Measurements from ENCODE around the gene MED12.

The MED12 gene

DNA sequence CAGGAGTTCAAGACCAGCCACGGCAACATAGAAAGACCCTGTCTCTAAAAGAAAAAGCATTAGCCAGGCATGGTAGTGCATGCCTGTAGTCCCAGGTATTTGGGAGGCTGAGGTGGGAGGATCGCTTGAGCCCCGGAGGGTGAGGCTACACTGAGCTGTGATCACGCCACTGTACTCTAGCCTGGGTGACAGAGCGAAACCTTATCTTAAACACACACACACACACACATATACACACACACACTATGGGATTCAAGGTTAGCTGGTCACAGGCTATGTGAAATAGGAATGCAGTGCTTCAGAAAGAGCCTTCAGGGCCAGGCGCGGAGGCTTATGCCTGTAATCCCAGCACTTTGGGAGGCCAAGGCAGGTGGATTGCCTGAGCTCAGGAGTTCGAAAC lies 49.7 kb downstream of the MED12 start:
- TF ChIP-seq ZNF350 (tag by site-specific recombination; IDR thresholded peaks at IDR 0.05) (no peak), AEBP2 (tag by site-specific recombination; IDR thresholded peaks at IDR 0.05; ENCODE audit: borderline replicate concordance) (no peak), ZNF274 (IDR thresholded peaks at IDR 0.05; ENCODE audit: low read length) (no peak), ZNF274 (tag by site-specific recombination; IDR thresholded peaks at IDR 0.05; ENCODE audit: borderline replicate concordance) (no peak), ZNF488 (tag by site-specific recombination; IDR thresholded peaks at IDR 0.05) (no peak), ZNF394 (tag by site-specific recombination; IDR thresholded peaks at IDR 0.05; ENCODE audit: borderline replicate concordance) (no peak)
- TF ChIP-seq, protein P1, sequence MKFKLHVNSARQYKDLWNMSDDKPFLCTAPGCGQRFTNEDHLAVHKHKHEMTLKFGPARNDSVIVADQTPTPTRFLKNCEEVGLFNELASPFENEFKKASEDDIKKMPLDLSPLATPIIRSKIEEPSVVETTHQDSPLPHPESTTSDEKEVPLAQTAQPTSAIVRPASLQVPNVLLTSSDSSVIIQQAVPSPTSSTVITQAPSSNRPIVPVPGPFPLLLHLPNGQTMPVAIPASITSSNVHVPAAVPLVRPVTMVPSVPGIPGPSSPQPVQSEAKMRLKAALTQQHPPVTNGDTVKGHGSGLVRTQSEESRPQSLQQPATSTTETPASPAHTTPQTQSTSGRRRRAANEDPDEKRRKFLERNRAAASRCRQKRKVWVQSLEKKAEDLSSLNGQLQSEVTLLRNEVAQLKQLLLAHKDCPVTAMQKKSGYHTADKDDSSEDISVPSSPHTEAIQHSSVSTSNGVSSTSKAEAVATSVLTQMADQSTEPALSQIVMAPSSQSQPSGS (tag by site-specific recombination; IDR thresholded peaks at IDR 0.05; ENCODE audit: low read depth) = no peak
- Histone ChIP-seq H3K9me3 (ENCODE audit: control insufficient read depth, insufficient read depth, low read depth, low read length) (no peaks in the 10 kb centered on the region), H3K36me3 (ENCODE audit: control insufficient read depth in 2 of 2, insufficient read depth in 1 of 2, low read length in 2 of 2) (no peaks in the 10 kb centered on the region), H3K4me3 (ENCODE audit: low read depth, low read length) (no peak overlapping the region), H3K27ac (ENCODE audit: extremely low read depth, low read depth, low read length) (no peak overlapping the region), H3K4me1 (ENCODE audit: control insufficient read depth, insufficient read depth, low read length) (no peaks in the 10 kb centered on the region)
- POLR2A ChIA-PET = no interaction called here
- CTCF ChIA-PET = no interaction called here

- ChIA-PET CTCF (no interaction called here), POLR2A (interaction anchor here (0.6 kb wide), 1 partner anchor 102 kb away, joined by 3 read pairs; the partner anchor contains the start of gene SNX12)
- Histone ChIP-seq H3K9me3 (ENCODE audit: control insufficient read depth, insufficient read depth, low read depth, low read length) (no peaks in the 10 kb centered on the region), H3K4me3 (ENCODE audit: low read depth, low read length) (no peak overlapping the region), H3K27ac (ENCODE audit: extremely low read depth, low read depth, low read length) (no peak overlapping the region), H3K36me3 (ENCODE audit: control insufficient read depth in 2 of 2, insufficient read depth in 1 of 2, low read length in 2 of 2) (no peaks in the 10 kb centered on the region), H3K4me1 (ENCODE audit: control insufficient read depth, insufficient read depth, low read length) (no peaks in the 10 kb centered on the region)
- TF ChIP-seq, protein P2, sequence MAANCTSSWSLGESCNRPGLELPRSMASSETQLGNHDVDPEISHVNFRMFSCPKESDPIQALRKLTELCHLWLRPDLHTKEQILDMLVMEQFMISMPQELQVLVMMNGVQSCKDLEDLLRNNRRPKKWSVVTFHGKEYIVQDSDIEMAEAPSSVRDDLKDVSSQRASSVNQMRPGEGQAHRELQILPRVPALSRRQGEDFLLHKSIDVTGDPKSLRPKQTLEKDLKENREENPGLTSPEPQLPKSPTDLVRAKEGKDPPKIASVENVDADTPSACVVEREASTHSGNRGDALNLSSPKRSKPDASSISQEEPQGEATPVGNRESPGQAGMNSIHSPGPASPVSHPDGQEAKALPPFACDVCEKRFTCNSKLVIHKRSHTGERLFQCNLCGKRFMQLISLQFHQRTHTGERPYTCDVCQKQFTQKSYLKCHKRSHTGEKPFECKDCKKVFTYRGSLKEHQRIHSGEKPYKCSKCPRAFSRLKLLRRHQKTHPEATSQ (tag by site-specific recombination; IDR thresholded peaks at IDR 0.05) = no peak
- no peak for TF ChIP-seq ZNF426 (tag by site-specific recombination; IDR thresholded peaks at IDR 0.05)
- no peak for TF ChIP-seq ZNF133 (tag by site-specific recombination; IDR thresholded peaks at IDR 0.05)
- no peak for TF ChIP-seq ZNF488 (tag by site-specific recombination; IDR thresholded peaks at IDR 0.05)
- no peak for TF ChIP-seq ZNF521 (tag by site-specific recombination; IDR thresholded peaks at IDR 0.05)
- TF ChIP-seq ZNF335 (tag by site-specific recombination; conservative IDR thresholded peaks at IDR 0.05) = no peak
- no peak for TF ChIP-seq MZF1 (tag by site-specific recombination; IDR thresholded peaks at IDR 0.05; ENCODE audit: borderline replicate concordance)
- no peak for TF ChIP-seq ZNF48 (tag by site-specific recombination; IDR thresholded peaks at IDR 0.05)
- TF ChIP-seq, protein P3, sequence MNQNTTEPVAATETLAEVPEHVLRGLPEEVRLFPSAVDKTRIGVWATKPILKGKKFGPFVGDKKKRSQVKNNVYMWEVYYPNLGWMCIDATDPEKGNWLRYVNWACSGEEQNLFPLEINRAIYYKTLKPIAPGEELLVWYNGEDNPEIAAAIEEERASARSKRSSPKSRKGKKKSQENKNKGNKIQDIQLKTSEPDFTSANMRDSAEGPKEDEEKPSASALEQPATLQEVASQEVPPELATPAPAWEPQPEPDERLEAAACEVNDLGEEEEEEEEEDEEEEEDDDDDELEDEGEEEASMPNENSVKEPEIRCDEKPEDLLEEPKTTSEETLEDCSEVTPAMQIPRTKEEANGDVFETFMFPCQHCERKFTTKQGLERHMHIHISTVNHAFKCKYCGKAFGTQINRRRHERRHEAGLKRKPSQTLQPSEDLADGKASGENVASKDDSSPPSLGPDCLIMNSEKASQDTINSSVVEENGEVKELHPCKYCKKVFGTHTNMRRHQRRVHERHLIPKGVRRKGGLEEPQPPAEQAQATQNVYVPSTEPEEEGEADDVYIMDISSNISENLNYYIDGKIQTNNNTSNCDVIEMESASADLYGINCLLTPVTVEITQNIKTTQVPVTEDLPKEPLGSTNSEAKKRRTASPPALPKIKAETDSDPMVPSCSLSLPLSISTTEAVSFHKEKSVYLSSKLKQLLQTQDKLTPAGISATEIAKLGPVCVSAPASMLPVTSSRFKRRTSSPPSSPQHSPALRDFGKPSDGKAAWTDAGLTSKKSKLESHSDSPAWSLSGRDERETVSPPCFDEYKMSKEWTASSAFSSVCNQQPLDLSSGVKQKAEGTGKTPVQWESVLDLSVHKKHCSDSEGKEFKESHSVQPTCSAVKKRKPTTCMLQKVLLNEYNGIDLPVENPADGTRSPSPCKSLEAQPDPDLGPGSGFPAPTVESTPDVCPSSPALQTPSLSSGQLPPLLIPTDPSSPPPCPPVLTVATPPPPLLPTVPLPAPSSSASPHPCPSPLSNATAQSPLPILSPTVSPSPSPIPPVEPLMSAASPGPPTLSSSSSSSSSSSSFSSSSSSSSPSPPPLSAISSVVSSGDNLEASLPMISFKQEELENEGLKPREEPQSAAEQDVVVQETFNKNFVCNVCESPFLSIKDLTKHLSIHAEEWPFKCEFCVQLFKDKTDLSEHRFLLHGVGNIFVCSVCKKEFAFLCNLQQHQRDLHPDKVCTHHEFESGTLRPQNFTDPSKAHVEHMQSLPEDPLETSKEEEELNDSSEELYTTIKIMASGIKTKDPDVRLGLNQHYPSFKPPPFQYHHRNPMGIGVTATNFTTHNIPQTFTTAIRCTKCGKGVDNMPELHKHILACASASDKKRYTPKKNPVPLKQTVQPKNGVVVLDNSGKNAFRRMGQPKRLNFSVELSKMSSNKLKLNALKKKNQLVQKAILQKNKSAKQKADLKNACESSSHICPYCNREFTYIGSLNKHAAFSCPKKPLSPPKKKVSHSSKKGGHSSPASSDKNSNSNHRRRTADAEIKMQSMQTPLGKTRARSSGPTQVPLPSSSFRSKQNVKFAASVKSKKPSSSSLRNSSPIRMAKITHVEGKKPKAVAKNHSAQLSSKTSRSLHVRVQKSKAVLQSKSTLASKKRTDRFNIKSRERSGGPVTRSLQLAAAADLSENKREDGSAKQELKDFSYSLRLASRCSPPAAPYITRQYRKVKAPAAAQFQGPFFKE (tag by site-specific recombination; IDR thresholded peaks at IDR 0.05; ENCODE audit: borderline replicate concordance) = no peak
- no peak for TF ChIP-seq ZNF132 (tag by site-specific recombination; IDR thresholded peaks at IDR 0.05; ENCODE audit: borderline replicate concordance)
- TF ChIP-seq YY2 (tag by site-specific recombination; IDR thresholded peaks at IDR 0.05) = no peak
- no peak for TF ChIP-seq ZNF239 (tag by site-specific recombination; IDR thresholded peaks at IDR 0.05)
- no peak for TF ChIP-seq TCF7L2 (IDR thresholded peaks at IDR 0.05; ENCODE audit: borderline replicate concordance, low read depth, low read length)
- no peak for TF ChIP-seq ZNF639 (tag by site-specific recombination; IDR thresholded peaks at IDR 0.05)
- TF ChIP-seq FEZF1 (tag by site-specific recombination; IDR thresholded peaks at IDR 0.05) = no peak
These were observed 51.2 kb downstream of the MED12 start for GRCh38 chrX:71169586-71169985.
